OCI-LY7 (cell line): ENCODE measurements around the gene TCAIM. TPM values are rescaled to one million over a fixed set of nuclear protein-coding genes. Genes with fewer than 3 reads are reported as not detected.

Source experiments
- BruUV-seq: library from RNA; stranded (reverse); fragments of 400-500 nt; replicated peaks from 2 replicates; lab custom pipeline; 2021; lab: Mats Ljungman, UMichigan
- CTCF ChIA-PET: fragments of 300-600 bp; sonication (Branson Sonifier 250); formaldehyde crosslinking; loops from one replicate; lab custom pipeline; 2022; ENCODE audit warnings: antibody characterized with exemption; ENCODE audit not compliant: unreplicated experiment; lab: Charles Lee
- POLR2A ChIA-PET: fragments of 300-600 bp; sonication (Branson Sonifier 250); formaldehyde crosslinking; loops from one replicate; lab custom pipeline; 2022; ENCODE audit warnings: antibody characterized with exemption; lab: Charles Lee
- DNase-seq: peaks from one replicate; pipeline ENCODE4 v3.0.0-alpha.2; 2015; ENCODE audit warnings: low spot score
- H2AFZ ChIP-seq: fragments of 200-600 bp; sonication (generic), shearing (Covaris generic); 2 replicates; pipeline ENCODE4 v1.6.1; 2014; ENCODE audit warnings: mild to moderate bottlenecking, antibody characterized with exemption, low read length, moderate library complexity
- H3K27ac ChIP-seq: fragments of 200-600 bp; sonication (generic); 2 replicates; pipeline ENCODE4 v1.5.1; 2014; ENCODE audit warnings: mixed run types, low read depth, mild to moderate bottlenecking, moderate library complexity, low read length, inconsistent platforms; ENCODE audit not compliant: poor library complexity, severe bottlenecking
- H3K36me3 ChIP-seq: fragments of 200-600 bp; sonication (generic); 2 replicates; pipeline ENCODE4 v1.6.1; 2014; ENCODE audit warnings: mild to moderate bottlenecking, antibody characterized with exemption, low read length, moderate library complexity, mixed read lengths; ENCODE audit not compliant: insufficient read depth
- H3K4me1 ChIP-seq: fragments of 200-600 bp; sonication (generic); 2 replicates; pipeline ENCODE4 v1.5.1; 2014; ENCODE audit warnings: mild to moderate bottlenecking, low read length; ENCODE audit not compliant: insufficient read depth, poor library complexity, severe bottlenecking
- H3K4me2 ChIP-seq: fragments of 200-600 bp; sonication (generic); 2 replicates; pipeline ENCODE4 v1.6.1; 2014; ENCODE audit warnings: mild to moderate bottlenecking, low read length
- H3K4me3 ChIP-seq: fragments of 200-600 bp; sonication (generic); 2 replicates; pipeline ENCODE4 v1.5.1; 2014; ENCODE audit warnings: mild to moderate bottlenecking, low read depth, low read length; ENCODE audit not compliant: poor library complexity, severe bottlenecking
- H3K79me2 ChIP-seq: fragments of 200-600 bp; sonication (generic); 2 replicates; pipeline ENCODE4 v1.6.1; 2016; ENCODE audit warnings: low read depth, mild to moderate bottlenecking, low read length, moderate library complexity, mixed read lengths; ENCODE audit not compliant: insufficient read depth
- H3K9me2 ChIP-seq: fragments of 200-600 bp; sonication (generic); 2 replicates; pipeline ENCODE4 v1.6.1; 2016; ENCODE audit warnings: mild to moderate bottlenecking, low read length, mixed read lengths; ENCODE audit not compliant: insufficient read depth
- H3K9me3 ChIP-seq: fragments of 200-600 bp; sonication (generic); 2 replicates; pipeline ENCODE4 v1.6.1; 2014; ENCODE audit warnings: mild to moderate bottlenecking, mixed run types, low read length, mixed read lengths
- H4K20me1 ChIP-seq: fragments of 200-600 bp; sonication (generic); 2 replicates; pipeline ENCODE4 v1.6.1; 2014; ENCODE audit warnings: mild to moderate bottlenecking, antibody characterized with exemption, low read length, moderate library complexity, mixed read lengths; ENCODE audit not compliant: insufficient read depth
- EZH2phosphoT487 ChIP-seq: fragments of 200-600 bp; sonication (generic); IDR thresholded peaks from 2 replicates; pipeline ENCODE4 v1.6.1; 2018; ENCODE audit warnings: low read depth, borderline replicate concordance, mild to moderate bottlenecking, mixed run types, antibody characterized with exemption, low read length, moderate library complexity, mixed read lengths
- intact Hi-C: fragments of 100-400 bp; cut with micrococcal nuclease; formaldehyde crosslinking; loops from one replicate; pipeline ENCODE4 v1.10.0; 2022; ENCODE audit not compliant: unreplicated experiment
- total RNA-seq, 2 experiments: library from RNA; depleted of rRNA in 1 of 2; stranded (reverse); fragments of >200 nt in 1 of 2; shearing (Covaris generic) in 1 of 2; gene quantifications; 2 replicates each; pipeline ENCODE4 v1.2.3, GENCODE V29; 2014 to 2022
- TF ChIP-seq, protein P1 (sequence below): fragments of 200-600 bp; sonication (generic); conservative IDR thresholded peaks from 2 replicates; pipeline ENCODE4 v1.5.1; 2014; ENCODE audit warnings: mild to moderate bottlenecking, antibody characterized with exemption, low read length, moderate library complexity, mixed read lengths

TCAIM gene
- total RNA-seq, 2 experiments from 2014 or later, result 15.2 to 24.0 TPM

DNA sequence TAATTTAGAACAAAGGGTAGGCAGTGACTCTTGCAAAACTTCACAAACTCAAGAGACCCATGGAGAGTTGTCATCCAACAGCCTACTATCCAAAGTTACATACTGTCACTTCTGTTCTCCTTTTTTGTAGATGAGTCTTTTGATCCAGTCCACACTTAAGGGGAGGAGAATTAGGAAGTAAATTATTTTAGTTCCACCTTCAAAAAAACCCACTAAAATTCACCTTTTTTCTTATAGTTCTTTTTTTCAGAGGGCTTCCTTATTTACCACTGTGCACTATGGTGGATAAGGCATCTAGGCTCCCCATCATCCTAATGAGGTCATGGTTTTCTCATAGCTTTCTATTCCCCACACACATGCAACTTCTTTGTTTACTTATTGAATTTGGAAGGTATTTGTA lies 8.6 kb upstream of the TCAIM start:
- Histone ChIP-seq H3K4me2 (no peak overlapping the region), H3K9me2 (no peaks in the 10 kb centered on the region), H3K9me3 (no peaks in the 10 kb centered on the region), H4K20me1 (no peaks in the 10 kb centered on the region), H3K36me3 (no peaks in the 10 kb centered on the region), H2AFZ (no peak overlapping the region), H3K27ac (no peak overlapping the region), H3K4me3 (no peak overlapping the region), H3K79me2 (no peaks in the 10 kb centered on the region), H3K4me1 (no peaks in the 10 kb centered on the region)
- no TSS peak for BruUV-seq
- DNase-seq, result no peak
- ChIA-PET CTCF (no interaction called here), POLR2A (interaction anchor here (1.0 kb wide), 1 partner anchor 9 kb away, joined by 3 read pairs; the partner anchor contains the start of gene TCAIM)
- intact Hi-C loops, result loop anchor here (10.0 kb wide), 2 partner anchors 185 to 645 kb away; partner anchors contain the start of genes EXOSC7 and ZDHHC3
- TF ChIP-seq EZH2phosphoT487, result no peak
- TF ChIP-seq, protein P1, sequence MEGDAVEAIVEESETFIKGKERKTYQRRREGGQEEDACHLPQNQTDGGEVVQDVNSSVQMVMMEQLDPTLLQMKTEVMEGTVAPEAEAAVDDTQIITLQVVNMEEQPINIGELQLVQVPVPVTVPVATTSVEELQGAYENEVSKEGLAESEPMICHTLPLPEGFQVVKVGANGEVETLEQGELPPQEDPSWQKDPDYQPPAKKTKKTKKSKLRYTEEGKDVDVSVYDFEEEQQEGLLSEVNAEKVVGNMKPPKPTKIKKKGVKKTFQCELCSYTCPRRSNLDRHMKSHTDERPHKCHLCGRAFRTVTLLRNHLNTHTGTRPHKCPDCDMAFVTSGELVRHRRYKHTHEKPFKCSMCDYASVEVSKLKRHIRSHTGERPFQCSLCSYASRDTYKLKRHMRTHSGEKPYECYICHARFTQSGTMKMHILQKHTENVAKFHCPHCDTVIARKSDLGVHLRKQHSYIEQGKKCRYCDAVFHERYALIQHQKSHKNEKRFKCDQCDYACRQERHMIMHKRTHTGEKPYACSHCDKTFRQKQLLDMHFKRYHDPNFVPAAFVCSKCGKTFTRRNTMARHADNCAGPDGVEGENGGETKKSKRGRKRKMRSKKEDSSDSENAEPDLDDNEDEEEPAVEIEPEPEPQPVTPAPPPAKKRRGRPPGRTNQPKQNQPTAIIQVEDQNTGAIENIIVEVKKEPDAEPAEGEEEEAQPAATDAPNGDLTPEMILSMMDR, result no peak

- no peaks in the 10 kb centered on the region for H3K79me2 ChIP-seq
- no peak overlapping the region for H2AFZ ChIP-seq
- H3K4me2 ChIP-seq, result no peak overlapping the region
- no peaks in the 10 kb centered on the region for H3K9me2 ChIP-seq
- ChIA-PET POLR2A (interaction anchor here (1.0 kb wide), 1 partner anchor 8 kb away, joined by 3 read pairs; the partner anchor contains the start of gene TCAIM), CTCF (no interaction called here)
- intact Hi-C loops, result loop anchor here (10.0 kb wide), 2 partner anchors 184 to 644 kb away; partner anchors contain the start of genes EXOSC7 and ZDHHC3
- no peaks in the 10 kb centered on the region for H3K9me3 ChIP-seq
- H3K36me3 ChIP-seq, result no peaks in the 10 kb centered on the region
- no peaks in the 10 kb centered on the region for H4K20me1 ChIP-seq
- TF ChIP-seq, protein P1, result no peak
- TF ChIP-seq EZH2phosphoT487, result no peak
- no peak overlapping the region for H3K4me3 ChIP-seq
- BruUV-seq, result no TSS peak
- no peaks in the 10 kb centered on the region for H3K4me1 ChIP-seq
- H3K27ac ChIP-seq, result no peak overlapping the region
- no peak for DNase-seq
Observed at GRCh38 chr3:44330444-44330843, 8.1 kb upstream of the TCAIM start.

- Histone ChIP-seq H3K36me3 (no peaks in the 10 kb centered on the region), H2AFZ (no peak overlapping the region), H3K4me3 (no peak overlapping the region), H3K79me2 (peaks cover 5% of the 10 kb centered on the region; the same call in 1 of the 2 replicates), H3K9me2 (no peaks in the 10 kb centered on the region), H4K20me1 (no peaks in the 10 kb centered on the region), H3K4me1 (peaks cover 8% of the 10 kb centered on the region), H3K4me2 (no peak overlapping the region), H3K9me3 (no peaks in the 10 kb centered on the region), H3K27ac (no peak overlapping the region)
- BruUV-seq, result no TSS peak
- intact Hi-C loops, result loop anchor here (10.0 kb wide), 2 partner anchors 180 to 640 kb away; partner anchors contain the start of genes EXOSC7 and ZDHHC3
- DNase-seq, result no peak
- ChIA-PET POLR2A (interaction anchor here (0.6 kb wide), 1 partner anchor 189 kb away, joined by 4 read pairs; no protein-coding TSS in a partner anchor), CTCF (no interaction called here)
- TF ChIP-seq, protein P1, result no peak
- TF ChIP-seq EZH2phosphoT487, result no peak
Observed at GRCh38 chr3:44334326-44334725, 4.2 kb upstream of the TCAIM start.
